NCI-H2107 (cell line): ENCODE measurements around the gene PPP1R9B.

Source experiments
- DNase-seq: peaks from one replicate; lab custom pipeline; 2025; lab: John Stamatoyannopoulos, UW

PPP1R9B gene

DNA sequence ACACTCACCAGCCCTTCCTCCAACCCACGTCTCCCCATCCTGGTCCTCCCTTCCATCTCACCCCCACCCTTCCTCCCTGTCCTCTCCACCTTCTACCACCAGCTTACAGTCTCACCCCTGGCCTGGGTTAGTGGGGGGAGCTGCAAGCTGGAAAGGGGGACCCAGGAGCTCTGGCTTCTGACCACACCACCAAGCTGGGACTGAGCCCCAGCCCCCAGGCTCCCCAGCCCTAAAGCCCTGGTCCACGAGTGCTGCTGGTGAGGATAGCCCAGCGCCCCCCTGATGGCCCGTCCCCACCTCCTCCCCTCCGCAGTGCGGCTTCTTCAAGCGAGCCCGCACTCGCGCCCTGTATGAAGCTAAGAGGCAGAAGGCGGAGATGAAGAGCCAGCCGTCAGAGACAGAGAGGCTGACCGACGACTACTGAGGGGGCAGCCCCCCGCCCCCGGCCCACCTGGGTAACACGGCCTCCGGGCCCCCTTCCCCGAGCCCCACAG lies 62.5 kb downstream of the PPP1R9B start:
- DNase-seq: no peak

DNA sequence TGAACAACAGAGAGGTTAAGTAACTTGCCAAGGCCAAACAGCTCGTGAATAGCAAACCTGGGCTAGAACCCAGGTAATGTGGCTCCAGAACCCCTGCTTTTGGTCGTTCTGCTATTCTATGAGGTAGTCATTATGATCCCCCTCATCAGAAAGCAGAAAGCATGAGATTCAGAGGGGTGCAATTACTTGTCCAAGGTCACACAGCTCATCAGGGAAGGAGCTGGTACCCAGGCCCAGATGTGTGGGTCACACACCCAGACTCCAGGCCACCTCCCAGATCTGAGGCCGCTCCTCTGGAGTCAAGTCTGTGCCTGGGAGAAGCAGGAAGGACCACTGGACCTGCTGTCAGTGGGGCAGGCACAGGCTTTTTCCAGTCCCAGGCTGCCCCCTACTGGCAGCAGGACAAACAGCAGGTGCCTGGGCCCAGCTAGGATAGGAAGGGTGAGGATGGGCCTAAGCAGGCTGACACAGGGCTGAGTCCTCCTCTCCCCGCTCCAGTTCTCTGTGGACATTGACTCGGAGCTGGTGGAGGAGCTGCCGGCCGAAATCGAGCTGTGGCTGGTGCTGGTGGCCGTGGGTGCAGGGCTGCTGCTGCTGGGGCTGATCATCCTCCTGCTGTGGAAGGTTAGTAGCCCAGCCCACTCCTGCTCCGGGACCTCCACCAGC lies 63.1 kb downstream of the PPP1R9B start:
- DNase-seq: peak; percentile 27
